Activated CD4-positive, CD25-positive, alpha-beta regulatory T cell treated with anti-CD3 and anti-CD28 coated beads, Interleukin-2, amount 50 U/mL, for 16 hours (primary cell): ENCODE data around the gene APOC3.
A peak's percentile ranks its signal among the peaks of the same experiment; 100 is the strongest.

Experiments used
- DNase-seq: peaks from one replicate; pipeline ENCODE4 v3.0.0-alpha.2; 2020; ENCODE audit warnings: low read depth, low spot score

The APOC3 gene

DNA sequence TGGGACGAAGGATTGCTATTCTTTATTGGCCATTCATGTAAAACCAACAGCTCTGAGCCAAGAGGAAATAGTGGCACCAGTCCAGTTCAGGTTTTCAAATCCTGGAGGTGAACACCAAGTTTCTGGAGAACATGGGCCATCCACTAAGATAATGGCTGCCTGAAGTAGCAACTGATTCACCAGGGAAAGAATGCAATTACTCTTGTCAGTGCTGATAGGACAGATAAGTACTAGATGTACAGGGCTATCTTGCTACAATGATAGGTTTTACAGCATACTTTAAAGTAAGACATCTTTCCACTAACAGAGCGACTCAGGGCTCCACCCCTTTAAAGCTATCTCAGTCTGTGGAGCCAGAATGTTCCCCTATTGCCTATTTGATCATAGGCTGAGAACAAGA is 44.5 kb downstream of the APOC3 start:
- DNase-seq: no peak

DNA sequence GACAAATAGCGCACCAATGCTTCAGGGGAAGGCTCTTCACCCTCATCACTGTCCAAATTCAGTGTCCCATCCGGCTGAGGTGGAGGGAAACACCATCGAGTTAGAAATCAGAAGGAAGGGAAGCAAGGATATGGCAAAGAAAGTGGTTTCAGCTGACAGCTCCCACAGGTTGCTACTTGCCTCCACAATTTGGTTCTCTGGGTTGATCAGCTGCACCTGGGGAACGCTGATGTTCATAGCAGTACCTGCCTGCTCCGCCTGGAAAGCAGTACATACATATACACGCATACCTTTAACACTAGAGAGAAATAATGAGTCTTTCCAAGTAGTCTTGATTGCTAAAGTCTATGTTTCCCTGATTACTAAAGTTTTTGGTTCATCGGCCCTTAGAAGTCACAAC is 45.5 kb downstream of the APOC3 start:
- DNase-seq: no peak

DNA sequence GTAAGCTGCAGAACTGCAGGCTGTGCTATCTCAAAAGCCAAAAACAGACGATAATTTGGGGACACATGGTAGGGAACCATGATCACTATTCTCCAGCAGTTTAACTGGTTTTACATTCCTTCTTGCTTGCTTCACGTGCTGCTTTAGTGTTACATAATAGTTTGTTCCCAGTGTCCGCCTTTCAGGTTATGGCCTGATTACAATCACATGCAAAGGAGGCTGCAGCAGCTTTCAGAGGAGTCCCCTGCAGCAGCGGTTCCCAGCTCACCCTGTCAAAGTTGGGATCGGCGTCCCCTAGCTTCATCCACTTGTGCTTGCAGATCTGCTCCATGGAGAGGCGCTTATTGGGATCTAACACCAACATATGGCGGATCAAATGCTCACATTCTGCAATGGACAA is 46.9 kb downstream of the APOC3 start:
- no peak for DNase-seq

DNA sequence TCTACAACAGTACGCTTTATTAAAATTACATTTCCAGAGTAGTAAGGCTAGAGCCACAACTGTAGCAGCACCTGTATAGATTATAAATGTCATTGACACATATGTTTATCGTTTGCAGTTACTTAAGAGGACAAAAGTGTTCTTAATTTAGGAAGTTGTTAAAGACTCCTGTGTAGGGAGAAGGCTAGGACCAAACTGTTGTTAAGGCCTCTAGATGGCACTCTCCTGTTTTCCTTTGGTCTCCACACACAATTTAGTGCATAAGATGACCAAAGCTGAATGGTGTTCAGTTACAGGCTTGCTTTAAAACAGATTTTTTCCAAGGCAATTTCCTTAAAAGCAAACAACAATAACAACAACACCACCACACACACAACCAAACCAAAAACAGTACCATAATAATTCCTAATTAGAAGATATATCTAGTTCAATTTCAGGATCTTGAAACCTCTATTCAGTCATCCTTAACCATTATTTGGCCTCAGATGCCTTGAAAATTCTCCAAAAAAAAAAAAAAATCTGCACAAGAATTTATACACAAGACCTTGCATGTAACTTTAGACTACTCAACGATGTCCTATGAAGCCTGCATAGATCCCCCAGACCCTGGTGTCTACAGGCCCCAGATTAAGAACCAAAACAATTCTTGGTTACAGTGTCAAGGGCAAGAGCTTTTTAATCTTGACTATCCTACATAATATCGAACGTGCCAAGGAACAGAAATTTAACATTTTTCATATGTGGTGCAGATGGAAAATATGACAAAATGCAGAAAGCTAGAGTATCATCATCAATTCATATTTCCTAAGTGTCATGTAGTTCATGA is 50.3 kb downstream of the APOC3 start:
- DNase-seq: peak; percentile 9

GRCh38 chr11:116881143-116881542 is 51.4 kb downstream of the APOC3 start:
- DNase-seq: no peak

DNA sequence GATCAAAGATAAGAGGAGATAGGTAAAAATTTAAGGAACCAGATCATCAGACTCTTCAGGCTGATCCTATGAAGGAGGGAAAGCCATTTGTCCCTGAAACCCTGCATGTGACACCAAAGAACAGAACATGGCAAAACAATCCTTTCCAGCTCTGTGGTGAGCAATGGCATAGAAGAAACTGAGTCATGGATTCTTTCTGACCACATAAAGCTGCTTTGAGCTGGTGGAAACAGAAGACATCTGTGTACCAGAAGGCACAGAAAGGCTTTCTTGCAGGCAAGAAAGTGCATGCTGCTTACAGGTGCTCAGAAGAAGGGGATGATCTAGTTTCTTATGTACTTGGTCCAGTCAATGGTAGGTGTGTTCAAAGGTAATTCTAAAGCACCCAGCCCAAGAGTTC is 52.7 kb downstream of the APOC3 start:
- no peak for DNase-seq
